ENCODE data around the gene SKIC8. TPM values are rescaled to one million over a fixed set of nuclear protein-coding genes. Genes with fewer than 3 reads are reported as not detected.

The SKIC8 gene
- total RNA-seq, 2 experiments from 2014 or later = 59.8 to 66.8 TPM

DNA sequence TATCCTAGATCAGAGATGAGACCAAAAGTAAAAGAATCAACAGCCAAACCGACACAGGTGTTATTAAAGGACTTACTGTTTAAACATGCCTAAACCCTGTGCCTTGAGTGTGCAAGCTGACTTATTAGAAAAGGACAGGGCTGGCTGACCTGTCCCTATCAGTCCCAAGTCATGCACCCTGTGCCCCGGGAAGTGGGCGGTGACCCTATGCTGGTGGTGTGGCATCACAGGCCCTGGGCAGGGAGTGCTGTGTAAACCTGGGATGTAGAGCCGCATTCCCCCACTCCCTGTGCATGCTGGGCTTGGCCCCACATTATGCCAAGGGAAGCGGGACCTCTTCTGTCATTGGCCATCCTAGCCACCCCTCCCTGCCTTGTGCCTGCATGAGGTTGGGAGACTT lies 24.4 kb downstream of the SKIC8 start:
- no peak for DNase-seq (ENCODE audit: low spot score)
- Histone ChIP-seq H3K4me1 (ENCODE audit: insufficient read depth, low read length, poor library complexity, severe bottlenecking) (no peaks in the 10 kb centered on the region), H4K20me1 (ENCODE audit: insufficient read depth, low read length) (no peaks in the 10 kb centered on the region), H3K79me2 (ENCODE audit: insufficient read depth, low read depth, low read length) (no peaks in the 10 kb centered on the region), H3K27ac (ENCODE audit: low read depth, low read length, poor library complexity, severe bottlenecking) (no peak overlapping the region), H2AFZ (ENCODE audit: low read length) (no peak overlapping the region), H3K9me2 (ENCODE audit: insufficient read depth, low read length) (no peaks in the 10 kb centered on the region), H3K9me3 (ENCODE audit: low read length) (no peaks in the 10 kb centered on the region), H3K4me2 (ENCODE audit: low read length) (no peak overlapping the region), H3K36me3 (ENCODE audit: insufficient read depth, low read length) (no peaks in the 10 kb centered on the region), H3K4me3 (ENCODE audit: low read depth, low read length, poor library complexity, severe bottlenecking) (no peak overlapping the region)
- no peak for TF ChIP-seq CTCF (conservative IDR thresholded peaks at IDR 0.05; ENCODE audit: low read length)
- no peak for TF ChIP-seq EZH2phosphoT487 (IDR thresholded peaks at IDR 0.05; ENCODE audit: borderline replicate concordance, low read depth, low read length)
- intact Hi-C loops (cut with micrococcal nuclease; ENCODE audit: unreplicated experiment) = no loop called here
- BruUV-seq (replicated peaks) = no TSS peak
- CTCF ChIA-PET (ENCODE audit: unreplicated experiment) = no interaction called here
- POLR2A ChIA-PET = interaction anchor here (1.0 kb wide), 1 partner anchor 10 kb away, joined by 4 read pairs; no protein-coding TSS in a partner anchor

DNA sequence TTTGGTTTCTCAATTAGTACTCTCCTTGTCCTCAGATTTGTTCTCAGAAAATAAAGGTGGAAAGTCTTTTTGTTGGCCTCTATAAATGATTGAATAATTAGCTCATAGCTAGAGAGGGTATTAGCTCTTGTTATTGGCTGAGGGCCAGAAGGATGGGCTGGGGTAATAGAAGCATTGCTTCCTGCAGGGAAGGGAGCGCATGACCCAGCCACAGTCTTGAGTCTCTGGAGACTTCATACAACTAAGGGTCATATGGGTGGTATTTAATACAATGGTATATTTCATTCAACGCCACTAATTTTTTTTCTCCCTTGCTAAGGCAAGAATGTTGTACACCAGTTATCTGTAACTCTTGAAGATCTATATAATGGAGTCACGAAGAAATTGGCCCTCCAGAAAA lies 26.6 kb downstream of the SKIC8 start:
- no peak for DNase-seq (ENCODE audit: low spot score)
- intact Hi-C loops (cut with micrococcal nuclease; ENCODE audit: unreplicated experiment) = no loop called here
- H3K4me1 ChIP-seq (ENCODE audit: insufficient read depth, low read length, poor library complexity, severe bottlenecking) = no peaks in the 10 kb centered on the region
- H3K36me3 ChIP-seq (ENCODE audit: insufficient read depth, low read length) = no peaks in the 10 kb centered on the region
- H3K4me2 ChIP-seq (ENCODE audit: low read length) = no peak overlapping the region
- no peak for TF ChIP-seq EZH2phosphoT487 (IDR thresholded peaks at IDR 0.05; ENCODE audit: borderline replicate concordance, low read depth, low read length)
- no peak for TF ChIP-seq CTCF (conservative IDR thresholded peaks at IDR 0.05; ENCODE audit: low read length)
- no peak overlapping the region for H3K4me3 ChIP-seq (ENCODE audit: low read depth, low read length, poor library complexity, severe bottlenecking)
- H3K9me2 ChIP-seq (ENCODE audit: insufficient read depth, low read length) = no peaks in the 10 kb centered on the region
- ChIA-PET CTCF (ENCODE audit: unreplicated experiment) (no interaction called here), POLR2A (no interaction called here)
- H3K9me3 ChIP-seq (ENCODE audit: low read length) = no peaks in the 10 kb centered on the region
- H3K79me2 ChIP-seq (ENCODE audit: insufficient read depth, low read depth, low read length) = no peaks in the 10 kb centered on the region
- no peak overlapping the region for H3K27ac ChIP-seq (ENCODE audit: low read depth, low read length, poor library complexity, severe bottlenecking)
- no peak overlapping the region for H2AFZ ChIP-seq (ENCODE audit: low read length)
- BruUV-seq (replicated peaks) = no TSS peak
- H4K20me1 ChIP-seq (ENCODE audit: insufficient read depth, low read length) = no peaks in the 10 kb centered on the region

DNA sequence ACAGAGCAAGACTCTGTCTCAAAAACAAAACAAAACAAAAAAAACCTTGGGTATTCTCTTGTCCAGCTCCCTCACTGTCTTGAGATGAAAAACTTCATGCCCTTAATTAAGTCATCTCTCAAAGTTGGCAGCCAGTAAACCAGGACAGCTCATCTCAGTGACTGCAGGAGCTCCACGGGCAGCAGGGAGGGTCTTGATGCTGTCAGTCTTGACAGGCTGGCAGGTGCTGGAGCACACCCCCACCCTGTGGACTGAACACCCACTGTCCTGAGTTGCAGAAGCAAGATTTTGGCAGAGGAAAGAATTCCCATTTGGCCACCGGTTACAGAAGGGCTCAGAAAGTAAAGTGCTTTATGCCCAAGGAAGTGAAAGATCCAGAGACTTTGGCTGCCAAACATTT lies 27.1 kb downstream of the SKIC8 start:
- no peak overlapping the region for H3K4me3 ChIP-seq (ENCODE audit: low read depth, low read length, poor library complexity, severe bottlenecking)
- H3K27ac ChIP-seq (ENCODE audit: low read depth, low read length, poor library complexity, severe bottlenecking) = no peak overlapping the region
- no peaks in the 10 kb centered on the region for H3K79me2 ChIP-seq (ENCODE audit: insufficient read depth, low read depth, low read length)
- CTCF ChIA-PET (ENCODE audit: unreplicated experiment) = no interaction called here
- no peak for DNase-seq (ENCODE audit: low spot score)
- H2AFZ ChIP-seq (ENCODE audit: low read length) = no peak overlapping the region
- BruUV-seq (replicated peaks) = no TSS peak
- no peaks in the 10 kb centered on the region for H3K4me1 ChIP-seq (ENCODE audit: insufficient read depth, low read length, poor library complexity, severe bottlenecking)
- H4K20me1 ChIP-seq (ENCODE audit: insufficient read depth, low read length) = no peaks in the 10 kb centered on the region
- H3K4me2 ChIP-seq (ENCODE audit: low read length) = no peak overlapping the region
- H3K9me3 ChIP-seq (ENCODE audit: low read length) = no peaks in the 10 kb centered on the region
- TF ChIP-seq CTCF (conservative IDR thresholded peaks at IDR 0.05; ENCODE audit: low read length) (no peak), EZH2phosphoT487 (IDR thresholded peaks at IDR 0.05; ENCODE audit: borderline replicate concordance, low read depth, low read length) (no peak)
- H3K9me2 ChIP-seq (ENCODE audit: insufficient read depth, low read length) = no peaks in the 10 kb centered on the region
- POLR2A ChIA-PET = no interaction called here
- intact Hi-C loops (cut with micrococcal nuclease; ENCODE audit: unreplicated experiment) = no loop called here
- H3K36me3 ChIP-seq (ENCODE audit: insufficient read depth, low read length) = no peaks in the 10 kb centered on the region

Data from OCI-LY7 (cell line).